Naive thymus-derived CD4-positive, alpha-beta T cell (primary cell): Measurements from ENCODE around the gene ZDHHC1. TPM values are rescaled to one million over a fixed set of nuclear protein-coding genes. Genes with fewer than 3 reads are reported as not detected.
A peak's percentile ranks its signal among the peaks of the same experiment; 100 is the strongest.

ENCODE experiments used
- ATAC-seq: fragments of 150-1000 bp; cut with Tn5 transposase; 2 replicates; pipeline ENCODE4 v1.10.0; 2021; ENCODE audit warnings: mild to moderate bottlenecking, moderate library complexity
- CTCF ChIA-PET: fragments of 350-600 bp; sonication (Branson Sonifier 250); formaldehyde crosslinking; loops from one replicate; lab custom pipeline; 2021; ENCODE audit warnings: antibody characterized with exemption; lab: Charles Lee
- POLR2A ChIA-PET: fragments of 350-600 bp; sonication (Branson Sonifier 250); formaldehyde crosslinking; loops from one replicate; lab custom pipeline; 2021; ENCODE audit warnings: antibody characterized with exemption, inconsistent platforms; lab: Charles Lee
- DNase-seq, 9 donors: peaks; one replicate each; pipeline versions ENCODE4 v3.0.0 to v3.0.0-alpha.2; 2020 to 2022; ENCODE audit warnings: mixed read lengths in 1 of 9
- H3K27ac ChIP-seq: one replicate; pipeline ENCODE4 v1.7.0; 2013; ENCODE audit warnings: mild to moderate bottlenecking, low read depth, low read length, moderate library complexity
- H3K27me3 ChIP-seq, 2 donors: one replicate each; pipeline ENCODE4 v1.7.0; 2013; ENCODE audit warnings: low read length in 2 of 2, mild to moderate bottlenecking in 2 of 2, moderate library complexity in 2 of 2; ENCODE audit not compliant: control insufficient read depth in 2 of 2, insufficient read depth in 2 of 2
- H3K36me3 ChIP-seq, 3 experiments: 1 replicate in 2 of 3; 2 replicates in 1 of 3; pipeline ENCODE4 v1.7.0; 2013; ENCODE audit warnings: low read length in 3 of 3, mild to moderate bottlenecking in 3 of 3, moderate library complexity in 1 of 3; ENCODE audit not compliant: insufficient read depth in 3 of 3, control insufficient read depth in 2 of 3
- H3K4me1 ChIP-seq, 2 donors: one replicate each; pipeline ENCODE4 v1.7.0; 2013; ENCODE audit warnings: low read length in 2 of 2, mild to moderate bottlenecking in 2 of 2, moderate library complexity in 1 of 2; ENCODE audit not compliant: control insufficient read depth in 2 of 2, insufficient read depth in 2 of 2
- H3K4me3 ChIP-seq: 2 replicates; pipeline ENCODE4 v1.7.0; 2013; ENCODE audit warnings: mild to moderate bottlenecking, low read length
- H3K9me3 ChIP-seq, 3 experiments: 1 replicate in 2 of 3; 2 replicates in 1 of 3; pipeline ENCODE4 v1.7.0; 2013; ENCODE audit warnings: low read length in 3 of 3; ENCODE audit not compliant: control insufficient read depth in 2 of 3
- H3K27ac Mint-ChIP-seq, 9 donors: one replicate each; pipeline ENCODE4 v1.8.0; 2020 to 2022; ENCODE audit warnings: mixed read lengths in 9 of 9, mild to moderate bottlenecking in 8 of 9, moderate library complexity in 5 of 9, inconsistent platforms in 2 of 9
- H3K27me3 Mint-ChIP-seq, 5 donors: one replicate each; pipeline ENCODE4 v1.8.0; 2021 to 2022; ENCODE audit warnings: mixed read lengths in 5 of 5, mild to moderate bottlenecking in 1 of 5
- H3K36me3 Mint-ChIP-seq, 5 donors: one replicate each; pipeline ENCODE4 v1.8.0; 2020 to 2022; ENCODE audit warnings: mixed read lengths in 5 of 5, mild to moderate bottlenecking in 3 of 5, inconsistent platforms in 1 of 5
- H3K4me1 Mint-ChIP-seq, 7 donors: one replicate each; pipeline ENCODE4 v1.8.0; 2020 to 2022; ENCODE audit warnings: mixed read lengths in 7 of 7, mild to moderate bottlenecking in 3 of 7, inconsistent platforms in 1 of 7
- H3K4me3 Mint-ChIP-seq, 10 donors: one replicate each; pipeline ENCODE4 v1.8.0; 2020 to 2022; ENCODE audit warnings: mild to moderate bottlenecking in 10 of 10, mixed read lengths in 10 of 10, moderate library complexity in 6 of 10, inconsistent platforms in 2 of 10
- H3K9me3 Mint-ChIP-seq, 11 donors: one replicate each; pipeline ENCODE4 v1.8.0; 2020 to 2022; ENCODE audit warnings: mixed read lengths in 11 of 11, mild to moderate bottlenecking in 4 of 11, inconsistent platforms in 1 of 11, moderate library complexity in 1 of 11
- intact Hi-C, 2 donors: fragments of 100-400 bp; cut with micrococcal nuclease; formaldehyde crosslinking; loops; one replicate each; pipeline ENCODE4 v1.15.1; 2023
- polyA plus RNA-seq, 2 donors: library from polyadenylated mRNA; unstranded; fragments of 300-500 nt; fragmentation: Illumina TruSeq; gene quantifications; one replicate each; pipeline ENCODE4 v1.2.3, GENCODE V29; 2021
- total RNA-seq, 6 experiments: library from RNA in 5 of 6; stranded (reverse) in 5 of 6; gene quantifications; 1 replicate in 5 of 6; 2 replicates in 1 of 6; pipeline ENCODE4 v1.2.3 and lab custom pipeline; 2021 to 2026

Gene ZDHHC1
- total and polyA plus RNA-seq, 7 experiments from 2014 or later = 0.34 to 3.6 (median 0.48) TPM; not detected in 4

- intact Hi-C loops = loop anchor here (10.0 kb wide), 2 partner anchors 106 to 186 kb away; partner anchors contain the start of gene PLEKHG4 (in 1 of the 2)
- DNase-seq (no peak), ATAC-seq (no peak)
- Mint-ChIP-seq H3K4me1 (peaks cover 17 to 40% (median 27%) of the 10 kb centered on the region in 7 donors), H3K27ac (no peak overlapping the region), H3K4me3 (no peak overlapping the region), H3K36me3 (peaks cover 0 to 10% (median 0%) of the 10 kb centered on the region in 5 donors), H3K9me3 (no peaks in the 10 kb centered on the region), H3K27me3 (no peaks in the 10 kb centered on the region)
- H3K9me3 ChIP-seq = no peaks in the 10 kb centered on the region
- POLR2A ChIA-PET = no interaction called here
- no peak overlapping the region for H3K27ac ChIP-seq
- no peak overlapping the region for H3K4me3 ChIP-seq
- H3K4me1 ChIP-seq = peaks cover 0 to 6% of the 10 kb centered on the region in 2 donors
- H3K36me3 ChIP-seq = peaks cover 0 to 30% (median 0%) of the 10 kb centered on the region in 3 experiments
- H3K27me3 ChIP-seq = no peaks in the 10 kb centered on the region
- CTCF ChIA-PET = interaction anchor here (1.6 kb wide), 1 partner anchor 33 kb away, joined by 4 read pairs; no protein-coding TSS in a partner anchor
Measured at GRCh38 chr16:67460961-67461360, 44.7 kb upstream of the ZDHHC1 start.

GRCh38 chr16:67460168-67460567 is 43.9 kb upstream of the ZDHHC1 start:
- Histone ChIP-seq H3K36me3 (peaks cover 0 to 30% (median 0%) of the 10 kb centered on the region in 3 experiments), H3K27me3 (no peaks in the 10 kb centered on the region), H3K4me1 (no peaks in the 10 kb centered on the region), H3K27ac (no peak overlapping the region), H3K4me3 (no peak overlapping the region), H3K9me3 (no peaks in the 10 kb centered on the region)
- intact Hi-C loops = loop anchor here (10.0 kb wide), 2 partner anchors 105 to 185 kb away; partner anchors contain the start of gene PLEKHG4 (in 1 of the 2)
- no peak overlapping the region for H3K4me3 Mint-ChIP-seq
- peaks cover 0 to 10% (median 0%) of the 10 kb centered on the region in 5 donors for H3K36me3 Mint-ChIP-seq
- no peaks in the 10 kb centered on the region for H3K9me3 Mint-ChIP-seq
- POLR2A ChIA-PET = no interaction called here
- no peaks in the 10 kb centered on the region for H3K27me3 Mint-ChIP-seq
- CTCF ChIA-PET = interaction anchor here (1.6 kb wide), 1 partner anchor 32 kb away, joined by 4 read pairs; no protein-coding TSS in a partner anchor
- H3K4me1 Mint-ChIP-seq = peaks cover 13 to 38% (median 25%) of the 10 kb centered on the region in 7 donors
- DNase-seq = no peak
- no peak for ATAC-seq
- H3K27ac Mint-ChIP-seq = peak overlapping the region in 2 of 9 donors; percentile 19 to 30

- Histone ChIP-seq H3K36me3 (peaks cover 0 to 30% (median 0%) of the 10 kb centered on the region in 3 experiments), H3K4me3 (no peak overlapping the region), H3K9me3 (no peaks in the 10 kb centered on the region), H3K4me1 (no peaks in the 10 kb centered on the region), H3K27ac (no peak overlapping the region), H3K27me3 (no peaks in the 10 kb centered on the region)
- no peak for ATAC-seq
- no peak overlapping the region for H3K4me3 Mint-ChIP-seq
- DNase-seq = no peak
- H3K9me3 Mint-ChIP-seq = no peaks in the 10 kb centered on the region
- H3K27me3 Mint-ChIP-seq = no peaks in the 10 kb centered on the region
- H3K27ac Mint-ChIP-seq = peak overlapping the region in 1 of 9 donors; percentile 19
- CTCF ChIA-PET = no interaction called here
- peaks cover 13 to 38% (median 25%) of the 10 kb centered on the region in 7 donors for H3K4me1 Mint-ChIP-seq
- H3K36me3 Mint-ChIP-seq = peaks cover 0 to 10% (median 0%) of the 10 kb centered on the region in 5 donors
- POLR2A ChIA-PET = no interaction called here
- intact Hi-C loops = loop anchor here (10.0 kb wide), 2 partner anchors 105 to 185 kb away; partner anchors contain the start of gene PLEKHG4 (in 1 of the 2)
Measured at GRCh38 chr16:67459861-67460150, 43.5 kb upstream of the ZDHHC1 start.

GRCh38 chr16:67459066-67459860 is 43.0 kb upstream of the ZDHHC1 start:
- H3K27ac Mint-ChIP-seq = peak overlapping the region in 2 of 9 donors; percentile 32 to 62
- ChIA-PET CTCF (no interaction called here), POLR2A (no interaction called here)
- no peak for ATAC-seq
- no peak overlapping the region for H3K27ac ChIP-seq
- no peak for DNase-seq
- peaks cover 13 to 35% (median 25%) of the 10 kb centered on the region in 7 donors for H3K4me1 Mint-ChIP-seq
- H3K27me3 ChIP-seq = no peaks in the 10 kb centered on the region
- H3K27me3 Mint-ChIP-seq = no peaks in the 10 kb centered on the region
- no peaks in the 10 kb centered on the region for H3K9me3 ChIP-seq
- H3K4me1 ChIP-seq = no peaks in the 10 kb centered on the region
- H3K9me3 Mint-ChIP-seq = no peaks in the 10 kb centered on the region
- peaks cover 0 to 10% (median 0%) of the 10 kb centered on the region in 5 donors for H3K36me3 Mint-ChIP-seq
- peaks cover 0 to 30% (median 0%) of the 10 kb centered on the region in 3 experiments for H3K36me3 ChIP-seq
- intact Hi-C loops = no loop called here
- H3K4me3 ChIP-seq = no peak overlapping the region
- H3K4me3 Mint-ChIP-seq = no peak overlapping the region

GRCh38 chr16:67458121-67458641 is 41.9 kb upstream of the ZDHHC1 start:
- ATAC-seq (no peak), DNase-seq (no peak)
- Histone ChIP-seq H3K27me3 (no peaks in the 10 kb centered on the region), H3K27ac (no peak overlapping the region), H3K9me3 (no peaks in the 10 kb centered on the region), H3K4me1 (no peaks in the 10 kb centered on the region), H3K36me3 (peaks cover 0 to 40% (median 0%) of the 10 kb centered on the region in 3 experiments), H3K4me3 (no peak overlapping the region)
- Mint-ChIP-seq H3K9me3 (no peaks in the 10 kb centered on the region), H3K27ac (peak overlapping the region in 1 of 9 donors; percentile 32), H3K27me3 (no peaks in the 10 kb centered on the region), H3K36me3 (peaks cover 0 to 10% (median 0%) of the 10 kb centered on the region in 5 donors), H3K4me3 (no peak overlapping the region), H3K4me1 (peaks cover 13 to 31% (median 21%) of the 10 kb centered on the region in 7 donors)
- ChIA-PET CTCF (no interaction called here), POLR2A (no interaction called here)
- intact Hi-C loops = no loop called here

- intact Hi-C loops = no loop called here
Measured at GRCh38 chr16:67457611-67458010, 41.3 kb upstream of the ZDHHC1 start.

More at GRCh38 chr16:67457611-67458010, 41.3 kb upstream of the ZDHHC1 start:
- H3K4me1 Mint-ChIP-seq = peaks cover 10 to 29% (median 21%) of the 10 kb centered on the region in 7 donors
- Histone ChIP-seq H3K4me1 (no peaks in the 10 kb centered on the region), H3K36me3 (peaks cover 0 to 46% (median 0%) of the 10 kb centered on the region in 3 experiments), H3K4me3 (no peak overlapping the region), H3K9me3 (no peaks in the 10 kb centered on the region), H3K27me3 (no peaks in the 10 kb centered on the region), H3K27ac (no peak overlapping the region)
- ChIA-PET CTCF (no interaction called here), POLR2A (no interaction called here)
- DNase-seq = no peak
- H3K4me3 Mint-ChIP-seq = no peak overlapping the region
- H3K27ac Mint-ChIP-seq = no peak overlapping the region
- H3K9me3 Mint-ChIP-seq = no peaks in the 10 kb centered on the region
- ATAC-seq = no peak
- H3K27me3 Mint-ChIP-seq = no peaks in the 10 kb centered on the region
- peaks cover 0 to 10% (median 0%) of the 10 kb centered on the region in 5 donors for H3K36me3 Mint-ChIP-seq
